Activated naive CD4-positive, alpha-beta T cell (primary cell): Measurements from ENCODE around the gene PLCB4.

Source experiments
- DNase-seq, 4 experiments: peaks; one replicate each; lab custom pipeline; 2025; lab: John Stamatoyannopoulos, UW

Gene PLCB4

GRCh38 chr20:9523636-9524035, 454.7 kb downstream of the PLCB4 start:
- DNase-seq: no peak
